HPDE6-E6E7 (cell line): ENCODE measurements around the gene DOK3.
A peak's percentile ranks its signal among the peaks of the same experiment; 100 is the strongest.
"Not testable (repeated sequence)": the region's sequence is repeated elsewhere in the genome, so short reads cannot be mapped to it uniquely, and the experiment has no call there.

Experiments used
- DNase-seq: peaks from one replicate; pipeline ENCODE4 v3.0.0; 2011; ENCODE audit warnings: missing footprints; ENCODE audit errors: extremely low spot score

DOK3 gene

DNA sequence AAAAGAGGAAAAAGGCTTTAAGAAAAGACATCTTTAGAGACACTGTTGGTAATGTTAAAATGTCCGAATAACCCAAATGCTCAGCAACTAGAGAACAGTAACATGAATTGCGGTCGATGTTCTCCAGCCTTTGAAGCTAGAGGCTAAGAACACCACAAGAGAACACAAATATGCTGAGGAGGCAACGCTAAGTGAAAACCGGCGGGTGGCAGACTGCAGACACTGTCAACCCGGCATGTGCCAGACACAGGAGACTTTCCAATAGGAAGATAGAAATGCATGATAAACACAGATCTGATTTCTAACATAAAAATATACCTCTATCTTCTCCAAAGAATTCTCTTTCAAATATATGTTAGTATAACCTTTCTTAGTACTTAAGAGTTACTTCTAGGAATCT lies 25.5 kb upstream of the DOK3 start:
- DNase-seq: no peak

GRCh38 chr5:177534433-177534832 lies 24.8 kb upstream of the DOK3 start:
- not testable (repeated sequence) for DNase-seq

- no peak for DNase-seq
Measured at GRCh38 chr5:177531209-177531940, 21.7 kb upstream of the DOK3 start.

DNA sequence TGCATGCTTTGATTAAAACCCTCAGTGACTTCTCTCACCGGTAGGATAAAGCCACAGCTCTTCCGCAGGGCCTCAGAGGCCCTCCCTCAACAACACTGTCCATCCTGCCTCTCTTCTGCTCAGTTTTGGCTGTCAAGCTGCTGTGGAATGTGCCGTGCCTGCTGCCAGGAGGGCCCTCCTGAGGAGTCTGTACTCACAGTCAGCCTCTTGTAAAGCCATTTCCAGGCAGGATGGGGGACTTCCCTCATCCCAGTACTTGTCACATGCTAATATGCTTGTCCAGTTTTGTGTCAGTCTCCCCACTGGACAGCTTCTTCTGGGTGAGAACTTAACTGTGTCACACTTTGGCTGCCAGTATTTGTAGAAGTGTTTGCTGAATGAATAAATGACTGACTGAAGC lies 21.0 kb upstream of the DOK3 start:
- no peak for DNase-seq

GRCh38 chr5:177529247-177530203 lies 19.9 kb upstream of the DOK3 start:
- DNase-seq: no peak

DNA sequence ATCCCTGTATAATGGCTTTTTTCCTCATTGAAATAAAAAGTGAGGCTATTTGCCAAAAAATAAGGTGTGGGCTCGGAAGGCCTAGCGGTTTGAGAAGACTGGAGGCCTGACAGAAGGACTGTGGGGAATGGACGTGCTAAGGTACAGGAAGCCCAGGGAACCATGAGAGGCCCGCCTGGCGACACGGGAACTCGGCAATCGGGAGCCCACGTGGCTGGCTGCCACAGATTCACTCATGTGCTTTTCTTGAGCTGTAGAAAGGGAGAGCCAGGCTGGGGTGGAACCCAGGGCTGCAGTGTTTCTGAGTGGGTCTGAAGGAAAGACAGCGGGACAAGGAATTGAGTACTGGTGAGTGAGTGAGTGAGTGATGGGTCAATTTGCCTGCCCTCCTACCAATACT lies 19.0 kb upstream of the DOK3 start:
- no peak for DNase-seq

DNA sequence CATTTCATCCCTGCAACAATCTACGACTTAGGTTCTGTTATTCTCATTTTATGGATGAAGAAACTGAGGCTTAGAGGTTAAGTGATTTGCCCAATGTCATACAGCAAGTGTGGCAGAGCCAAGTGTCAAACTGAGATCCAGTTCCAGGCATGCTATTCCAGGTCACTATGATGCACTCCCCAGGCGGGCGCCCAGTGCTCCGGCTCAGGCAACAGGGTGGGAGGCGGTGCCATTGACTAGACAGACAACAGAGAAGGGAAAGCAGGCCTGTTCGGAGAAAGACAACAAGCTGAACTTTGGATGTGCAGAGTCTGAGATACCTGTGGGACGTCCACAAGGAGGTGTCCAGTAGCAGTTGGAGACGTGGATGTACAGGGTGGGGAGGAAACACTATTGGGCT lies 18.0 kb upstream of the DOK3 start:
- DNase-seq: no peak

DNA sequence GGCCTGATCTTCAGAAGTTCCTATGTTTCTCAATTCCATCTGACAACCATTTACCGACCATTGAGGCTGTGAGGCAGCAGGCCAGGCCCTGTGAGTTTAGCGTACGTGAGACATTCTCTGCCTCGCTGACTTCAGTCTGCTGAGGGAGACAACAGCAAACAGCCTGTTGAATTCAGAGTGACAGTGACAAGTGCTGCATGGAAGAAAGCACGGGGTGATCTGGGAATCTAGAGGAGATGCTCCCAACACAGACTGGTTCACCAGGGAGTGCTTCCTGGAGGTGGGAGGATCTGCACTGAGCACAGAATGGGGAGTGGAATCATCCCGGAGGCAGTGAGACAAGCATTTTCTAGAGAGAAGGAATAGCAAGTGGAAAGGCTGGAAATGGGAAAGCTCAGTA lies 17.2 kb upstream of the DOK3 start:
- DNase-seq: no peak

DNA sequence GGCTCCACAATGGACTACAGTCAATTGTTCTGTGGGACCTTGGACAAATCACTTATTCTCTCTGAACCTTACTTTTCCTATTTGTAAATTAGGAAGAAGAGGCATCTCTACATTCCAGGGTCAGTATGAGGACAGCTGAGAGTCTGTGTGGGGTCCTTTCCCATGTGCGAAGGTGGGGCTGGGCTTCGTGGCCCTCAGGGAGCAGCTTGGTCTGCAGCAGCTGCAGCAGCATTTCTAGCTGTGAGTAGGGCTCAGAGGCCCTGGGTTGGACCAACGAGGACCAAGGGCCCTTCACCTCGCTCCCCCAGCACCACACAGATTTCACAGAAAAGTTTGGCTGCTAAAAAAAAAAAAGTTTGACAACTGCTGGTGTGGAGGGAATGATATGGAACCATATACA lies 16.6 kb upstream of the DOK3 start:
- DNase-seq: no peak

- DNase-seq: no peak
Measured at GRCh38 chr5:177524941-177525655, 15.5 kb upstream of the DOK3 start.

GRCh38 chr5:177524539-177524900 lies 14.9 kb upstream of the DOK3 start:
- DNase-seq: no peak

DNA sequence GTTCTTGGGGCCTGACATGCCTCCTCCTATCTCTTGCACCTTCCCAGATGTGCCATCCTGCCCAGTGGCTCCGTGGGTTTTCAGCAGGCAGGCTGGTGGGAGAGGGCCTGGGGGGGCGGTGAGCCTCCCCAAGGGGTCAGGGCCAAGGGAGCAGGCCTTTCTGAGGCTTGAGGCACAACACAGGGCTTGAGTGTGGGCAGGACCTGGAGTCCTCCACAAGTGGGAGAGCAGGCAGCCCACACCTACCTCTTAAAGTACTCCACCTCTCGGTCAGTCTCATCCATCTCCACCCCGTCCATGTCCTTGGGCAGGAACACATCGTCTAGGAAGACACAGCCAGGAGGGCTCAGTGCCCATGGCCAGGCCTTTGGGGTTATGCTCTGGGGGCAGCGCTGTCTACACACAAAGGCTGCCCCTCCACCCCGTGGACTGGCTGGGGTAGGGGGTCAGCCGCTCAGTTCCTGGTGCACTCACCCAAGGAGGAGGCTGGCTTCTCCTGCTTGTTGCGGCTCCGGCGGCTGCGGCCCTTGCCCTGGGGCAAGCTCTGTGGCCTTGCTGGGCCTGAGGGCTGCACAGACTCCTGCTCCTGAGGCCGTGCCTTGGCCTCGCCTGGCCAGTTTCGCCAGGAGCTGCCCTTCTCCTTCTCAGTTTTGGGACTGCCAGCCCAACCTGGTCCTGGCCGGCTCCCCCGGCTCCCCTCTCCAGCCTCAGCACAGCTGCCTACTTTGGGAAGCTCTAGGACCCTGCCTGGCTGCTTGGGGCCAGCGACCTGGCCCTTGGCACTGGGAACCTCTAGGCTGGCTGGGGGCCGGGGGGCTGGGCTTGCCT lies 14.3 kb upstream of the DOK3 start:
- DNase-seq: no peak

- DNase-seq: no peak
Measured at GRCh38 chr5:177520916-177521513, 11.4 kb upstream of the DOK3 start.

GRCh38 chr5:177520271-177520670 lies 10.6 kb upstream of the DOK3 start:
- DNase-seq: no peak

GRCh38 chr5:177519463-177520235 lies 10.0 kb upstream of the DOK3 start:
- DNase-seq: no peak

DNA sequence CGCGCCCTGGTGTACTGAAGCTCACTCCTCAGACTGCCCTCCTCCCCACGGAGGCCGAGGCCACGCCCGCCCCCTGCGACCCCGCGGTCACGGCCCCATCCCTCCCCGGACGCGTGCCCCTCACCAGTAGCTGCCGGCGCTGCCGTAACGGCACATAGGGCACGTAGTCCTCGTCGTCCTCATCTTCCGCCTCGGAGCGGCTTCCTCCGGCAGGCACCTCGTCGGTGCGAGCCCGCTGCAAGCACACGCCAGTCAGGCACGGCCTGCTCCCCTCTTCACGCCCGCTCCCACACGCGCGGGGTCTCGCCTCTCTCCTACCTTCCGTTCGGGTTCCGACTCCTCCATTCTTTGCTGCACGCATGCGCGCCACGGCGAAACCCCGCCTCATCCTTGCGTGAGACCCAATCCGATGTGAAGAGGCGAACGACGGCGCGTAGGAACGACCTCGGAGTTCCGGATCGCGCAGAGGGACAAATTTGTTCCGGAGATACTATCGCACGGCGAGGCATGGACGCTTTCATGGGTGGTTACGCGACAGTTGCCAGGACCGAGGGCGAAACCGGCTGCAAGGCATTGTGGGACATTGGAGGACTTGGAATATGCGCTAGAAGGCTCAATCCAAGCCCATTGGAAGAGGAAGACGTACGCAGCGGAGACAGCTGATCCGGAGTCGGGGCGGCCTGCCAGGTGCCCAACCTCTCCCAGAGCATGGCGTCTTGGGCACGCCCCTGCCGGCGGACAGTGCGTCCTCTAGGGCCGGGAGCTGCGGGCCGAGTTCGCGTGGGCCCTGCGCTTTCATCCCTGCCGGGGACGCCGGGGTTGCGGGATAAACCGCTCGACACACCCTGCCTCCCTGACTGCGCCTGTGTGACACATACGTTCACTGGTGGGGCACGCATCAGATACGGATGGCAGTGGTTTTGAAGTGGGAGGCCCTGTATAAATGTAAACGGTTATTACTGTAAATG lies 7.3 kb upstream of the DOK3 start, which contains the start of gene DDX41:
DDX41 (minus strand) TSS at position 361 of the 968 bp plus-strand sequence; CDS start at position 345, 16 bp downstream.
- DNase-seq: peak; percentile 97

- DNase-seq: no peak
Measured at GRCh38 chr5:177515580-177515979, 6.0 kb upstream of the DOK3 start.

GRCh38 chr5:177514541-177514940 lies 4.9 kb upstream of the DOK3 start:
- DNase-seq: no peak

- DNase-seq: no peak
Measured at GRCh38 chr5:177513500-177513899, 3.9 kb upstream of the DOK3 start.
